GM23338 (cell line): ENCODE results near the gene AREL1. TPM values are rescaled to one million over a fixed set of nuclear protein-coding genes. Genes with fewer than 3 reads are reported as not detected.

ENCODE experiments used
- ATAC-seq: fragments of 200-7000 bp; cut with Tn5 transposase; 3 replicates; pipeline ENCODE4 v1.9.1; 2020
- DNase-seq: peaks from one replicate; pipeline ENCODE4 v3.0.0-alpha.2; 2015; ENCODE audit warnings: low spot score
- H2AFZ ChIP-seq: fragments of 200-600 bp; sonication (generic); 2 replicates; pipeline ENCODE4 v1.8.0; 2016; ENCODE audit warnings: antibody characterized with exemption, mild to moderate bottlenecking, moderate library complexity
- H3F3A ChIP-seq: fragments of 200-600 bp; sonication (generic); replicated peaks from 2 replicates; pipeline ENCODE4 v1.8.0; 2017; ENCODE audit warnings: antibody characterized with exemption, mixed run types, low read depth
- H3K27ac ChIP-seq: fragments of 200-600 bp; sonication (generic); 2 replicates; pipeline ENCODE4 v1.6.1; 2016; ENCODE audit warnings: low read depth
- H3K27me3 ChIP-seq: fragments of 200-600 bp; sonication (generic); 2 replicates; pipeline ENCODE4 v1.8.0; 2016; ENCODE audit warnings: mild to moderate bottlenecking, mixed run types, moderate library complexity; ENCODE audit not compliant: insufficient read depth
- H3K36me3 ChIP-seq: fragments of 200-600 bp; sonication (generic); 2 replicates; pipeline ENCODE4 v1.8.0; 2016; ENCODE audit warnings: mild to moderate bottlenecking; ENCODE audit not compliant: insufficient read depth
- H3K4me1 ChIP-seq: fragments of 200-600 bp; sonication (generic); 2 replicates; pipeline ENCODE4 v1.8.0; 2016; ENCODE audit warnings: mild to moderate bottlenecking, moderate library complexity; ENCODE audit not compliant: insufficient read depth
- H3K4me2 ChIP-seq: fragments of 200-600 bp; sonication (generic); 2 replicates; pipeline ENCODE4 v1.7.1; 2017; ENCODE audit warnings: mixed run types
- H3K4me3 ChIP-seq: fragments of 200-600 bp; sonication (generic); 2 replicates; pipeline ENCODE4 v1.6.1; 2016; ENCODE audit warnings: mixed run types
- H3K79me2 ChIP-seq: fragments of 200-600 bp; sonication (generic); replicated peaks from 2 replicates; pipeline ENCODE4 v1.8.0; 2017; ENCODE audit warnings: mild to moderate bottlenecking; ENCODE audit not compliant: insufficient read depth
- H3K9me2 ChIP-seq: fragments of 200-600 bp; sonication (generic); 2 replicates; pipeline ENCODE4 v1.8.0; 2017; ENCODE audit not compliant: insufficient read depth
- H4K20me1 ChIP-seq: fragments of 200-600 bp; sonication (generic); replicated peaks from 2 replicates; pipeline ENCODE4 v1.8.0; 2017; ENCODE audit warnings: mild to moderate bottlenecking; ENCODE audit not compliant: insufficient read depth
- H3K27ac Mint-ChIP-seq: 2 replicates; pipeline ENCODE4 v1.8.0; 2020; ENCODE audit warnings: inconsistent platforms, mild to moderate bottlenecking, moderate library complexity, mixed read lengths
- H3K27me3 Mint-ChIP-seq: 3 replicates; pipeline ENCODE4 v1.8.0; 2022; ENCODE audit warnings: low read depth, mild to moderate bottlenecking, moderate library complexity, mixed read lengths, inconsistent platforms; ENCODE audit not compliant: insufficient read depth, poor library complexity
- H3K36me3 Mint-ChIP-seq: 3 replicates; pipeline ENCODE4 v1.8.0; 2021; ENCODE audit warnings: low read depth, mild to moderate bottlenecking, inconsistent platforms, moderate library complexity, mixed read lengths
- H3K4me1 Mint-ChIP-seq: 3 replicates; pipeline ENCODE4 v1.8.0; 2020; ENCODE audit warnings: mild to moderate bottlenecking, inconsistent platforms, mixed read lengths
- H3K4me3 Mint-ChIP-seq: 3 replicates; pipeline ENCODE4 v1.8.0; 2021; ENCODE audit warnings: moderate library complexity, mild to moderate bottlenecking, inconsistent platforms, mixed read lengths
- H3K9me3 Mint-ChIP-seq: 3 replicates; pipeline ENCODE4 v1.8.0; 2020; ENCODE audit warnings: moderate library complexity, mild to moderate bottlenecking, inconsistent platforms, mixed read lengths
- JUNB ChIP-seq: IDR thresholded peaks from one replicate; pipeline ENCODE4 v1.6.1; 2016; ENCODE audit warnings: antibody characterized with exemption; ENCODE audit not compliant: unreplicated experiment
- NANOG ChIP-seq: IDR thresholded peaks from 2 replicates; pipeline ENCODE4 v1.6.1; 2016; ENCODE audit warnings: antibody characterized with exemption, borderline replicate concordance
- REST ChIP-seq: IDR thresholded peaks from one replicate; pipeline ENCODE4 v1.6.1; 2018; ENCODE audit warnings: antibody characterized with exemption; ENCODE audit not compliant: unreplicated experiment
- STAT1 ChIP-seq: IDR thresholded peaks from one replicate; pipeline ENCODE4 v1.6.1; 2016; ENCODE audit warnings: antibody characterized with exemption; ENCODE audit not compliant: unreplicated experiment
- ZNF114 ChIP-seq: fragments of 250-450 bp; sonication (Bioruptor Pico); IDR thresholded peaks from 2 replicates; pipeline ENCODE4 v1.5.0; 2020; ENCODE audit warnings: mild to moderate bottlenecking, moderate library complexity
- ZNF331 ChIP-seq: fragments of 250-450 bp; sonication (Bioruptor Pico); IDR thresholded peaks from 2 replicates; pipeline ENCODE4 v1.5.0; 2020; ENCODE audit warnings: low read depth, mild to moderate bottlenecking, moderate library complexity
- ZNF462 ChIP-seq: fragments of 250-450 bp; sonication (Bioruptor Pico); IDR thresholded peaks from 2 replicates; pipeline ENCODE4 v1.5.0; 2020; ENCODE audit warnings: mild to moderate bottlenecking, moderate library complexity
- polyA plus RNA-seq: library from polyadenylated mRNA; unstranded; fragments of >200 nt; fragmentation: Nextera tagmentation; extraction: Ambion mirVana; gene quantifications from 2 replicates; pipeline ENCODE4 v1.2.1, GENCODE V29; 2016
- total RNA-seq: library from RNA; depleted of rRNA; stranded (reverse); fragments of >200 nt; shearing (Covaris generic); gene quantifications from 2 replicates; pipeline ENCODE4 v1.2.3, GENCODE V29; 2014

The AREL1 gene
- total and polyA plus RNA-seq, 2 experiments from 2014 or later = 7.5 to 23.6 TPM

- H3K27ac ChIP-seq = no peak overlapping the region
Observed at GRCh38 chr14:74705613-74706500, 7.0 kb downstream of the AREL1 start.

GRCh38 chr14:74704656-74705055 is 8.2 kb downstream of the AREL1 start:
- H3K79me2 ChIP-seq = peaks cover 100% of the 10 kb centered on the region
- no peaks in the 10 kb centered on the region for H3K4me1 Mint-ChIP-seq
- no peak overlapping the region for H3K27ac ChIP-seq
- no peak overlapping the region for H3K4me3 ChIP-seq
- H3K27me3 Mint-ChIP-seq = no peaks in the 10 kb centered on the region
- DNase-seq (no peak), ATAC-seq (no peak)
- no peaks in the 10 kb centered on the region for H3K27me3 ChIP-seq
- H3K9me2 ChIP-seq = no peaks in the 10 kb centered on the region
- H3K36me3 ChIP-seq = peaks cover 6% of the 10 kb centered on the region; the same call in 1 of the 2 replicates
- peaks cover 35% of the 10 kb centered on the region for H3K9me3 Mint-ChIP-seq
- TF ChIP-seq ZNF462 (CRISPR knock-in tag) = no peak
- no peak for TF ChIP-seq STAT1
- TF ChIP-seq ZNF114 (CRISPR knock-in tag) = no peak
- no peak for TF ChIP-seq ZNF331
- peaks cover 4% of the 10 kb centered on the region for H4K20me1 ChIP-seq
- no peak overlapping the region for H2AFZ ChIP-seq
- H3K4me2 ChIP-seq = no peak overlapping the region
- H3K36me3 Mint-ChIP-seq = peaks cover 43% of the 10 kb centered on the region
- H3K27ac Mint-ChIP-seq = no peak overlapping the region
- H3K4me3 Mint-ChIP-seq = no peak overlapping the region
- H3K4me1 ChIP-seq = no peaks in the 10 kb centered on the region
- no peaks in the 10 kb centered on the region for H3F3A ChIP-seq

More at GRCh38 chr14:74705613-74706500, 7.0 kb downstream of the AREL1 start:
- no peak overlapping the region for H3K4me3 ChIP-seq
- peaks cover 6% of the 10 kb centered on the region; the same call in 1 of the 2 replicates for H3K36me3 ChIP-seq
- Mint-ChIP-seq H3K4me3 (no peak overlapping the region), H3K4me1 (no peaks in the 10 kb centered on the region), H3K9me3 (peaks cover 32% of the 10 kb centered on the region), H3K27me3 (no peaks in the 10 kb centered on the region), H3K27ac (no peak overlapping the region), H3K36me3 (peaks cover 39% of the 10 kb centered on the region)
- ATAC-seq = no peak
- no peaks in the 10 kb centered on the region for H3K27me3 ChIP-seq
- H3K9me2 ChIP-seq = no peaks in the 10 kb centered on the region
- H3K4me2 ChIP-seq = no peak overlapping the region
- TF ChIP-seq REST = no peak
- TF ChIP-seq JUNB = no peak
- TF ChIP-seq NANOG = no peak
- H3K4me1 ChIP-seq = no peaks in the 10 kb centered on the region
- no peak for DNase-seq
- H3F3A ChIP-seq = no peaks in the 10 kb centered on the region
- peaks cover 4% of the 10 kb centered on the region for H4K20me1 ChIP-seq
- no peak overlapping the region for H2AFZ ChIP-seq
- H3K79me2 ChIP-seq = peaks cover 100% of the 10 kb centered on the region
